Activated B cell treated with CpG ODN at 0.5 μM for 24 hours (primary cell): ENCODE results near the gene CCL25. TPM values are rescaled to one million over a fixed set of nuclear protein-coding genes. Genes with fewer than 3 reads are reported as not detected.

ENCODE experiments used
- ATAC-seq: fragments of 200-7000 bp; cut with Tn5 transposase; one replicate; pipeline ENCODE4 v1.10.0; 2021; ENCODE audit warnings: low read depth, mild to moderate bottlenecking, moderate library complexity
- CTCF ChIA-PET: fragments of 350-600 bp; sonication (Branson Sonifier 250); formaldehyde crosslinking; loops from one replicate; lab custom pipeline; 2021; ENCODE audit warnings: antibody characterized with exemption; lab: Charles Lee
- POLR2A ChIA-PET: fragments of 350-600 bp; sonication (Branson Sonifier 250); formaldehyde crosslinking; loops from one replicate; lab custom pipeline; 2021; ENCODE audit warnings: antibody characterized with exemption; lab: Charles Lee
- DNase-seq: peaks from one replicate; pipeline ENCODE4 v3.0.0; 2022
- H3K27ac Mint-ChIP-seq: one replicate; pipeline ENCODE4 v1.8.0; 2020; ENCODE audit warnings: mixed read lengths
- H3K27me3 Mint-ChIP-seq: one replicate; pipeline ENCODE4 v1.8.0; 2021; ENCODE audit warnings: mixed read lengths
- H3K36me3 Mint-ChIP-seq: one replicate; pipeline ENCODE4 v1.8.0; 2021; ENCODE audit warnings: low read depth, mixed read lengths
- H3K4me1 Mint-ChIP-seq: one replicate; pipeline ENCODE4 v1.8.0; 2021; ENCODE audit warnings: mixed read lengths
- H3K4me3 Mint-ChIP-seq: one replicate; pipeline ENCODE4 v1.8.0; 2020; ENCODE audit warnings: mild to moderate bottlenecking, mixed read lengths
- H3K9me3 Mint-ChIP-seq: one replicate; pipeline ENCODE4 v1.8.0; 2020; ENCODE audit warnings: mixed read lengths
- CTCF ChIP-seq: fragments of 200-600 bp; IDR thresholded peaks from one replicate; pipeline ENCODE4 v1.8.0; 2022; ENCODE audit warnings: antibody characterized with exemption, mild to moderate bottlenecking
- intact Hi-C: fragments of 100-400 bp; cut with micrococcal nuclease; formaldehyde crosslinking; loops from one replicate; pipeline ENCODE4 v1.15.1; 2024
- total RNA-seq: library from RNA; stranded (reverse); gene quantifications from 2 replicates; pipeline ENCODE4 v1.2.3, GENCODE V29; 2022

The CCL25 gene
- total RNA-seq, 1 donor from 2014 or later = not detected

- no peak for DNase-seq
- Mint-ChIP-seq H3K4me1 (no peaks in the 10 kb centered on the region), H3K4me3 (no peak overlapping the region), H3K27ac (no peak overlapping the region), H3K9me3 (no peaks in the 10 kb centered on the region), H3K27me3 (peaks cover 4% of the 10 kb centered on the region), H3K36me3 (no peaks in the 10 kb centered on the region)
- ChIA-PET CTCF (no interaction called here), POLR2A (no interaction called here)
- intact Hi-C loops = no loop called here
- ATAC-seq = no peak
- TF ChIP-seq CTCF = no peak
Observed at GRCh38 chr19:8079988-8080387, 27.4 kb downstream of the CCL25 start.

- intact Hi-C loops = no loop called here
- ChIA-PET CTCF (no interaction called here), POLR2A (no interaction called here)
- no peak for DNase-seq
- Mint-ChIP-seq H3K9me3 (no peaks in the 10 kb centered on the region), H3K4me1 (no peaks in the 10 kb centered on the region), H3K27me3 (peaks cover 3% of the 10 kb centered on the region), H3K27ac (no peak overlapping the region), H3K4me3 (no peak overlapping the region), H3K36me3 (no peaks in the 10 kb centered on the region)
- TF ChIP-seq CTCF = no peak
- ATAC-seq = no peak
Observed at GRCh38 chr19:8080832-8081231, 28.3 kb downstream of the CCL25 start.

GRCh38 chr19:8081569-8082550 is 29.3 kb downstream of the CCL25 start:
- intact Hi-C loops = no loop called here
- ATAC-seq (no peak), DNase-seq (no peak)
- Mint-ChIP-seq H3K4me1 (no peaks in the 10 kb centered on the region), H3K27ac (no peak overlapping the region), H3K27me3 (peaks cover 3% of the 10 kb centered on the region), H3K9me3 (no peaks in the 10 kb centered on the region), H3K36me3 (no peaks in the 10 kb centered on the region), H3K4me3 (no peak overlapping the region)
- CTCF ChIA-PET = no interaction called here
- POLR2A ChIA-PET = no interaction called here
- TF ChIP-seq CTCF = no peak

GRCh38 chr19:8083141-8083540 is 30.6 kb downstream of the CCL25 start:
- no peaks in the 10 kb centered on the region for H3K9me3 Mint-ChIP-seq
- no peak overlapping the region for H3K4me3 Mint-ChIP-seq
- CTCF ChIA-PET = no interaction called here
- intact Hi-C loops = no loop called here
- ATAC-seq (no peak), DNase-seq (no peak)
- no peaks in the 10 kb centered on the region for H3K4me1 Mint-ChIP-seq
- no peak overlapping the region for H3K27ac Mint-ChIP-seq
- H3K36me3 Mint-ChIP-seq = no peaks in the 10 kb centered on the region
- POLR2A ChIA-PET = no interaction called here
- TF ChIP-seq CTCF = no peak
- H3K27me3 Mint-ChIP-seq = peaks cover 3% of the 10 kb centered on the region

- CTCF ChIA-PET = no interaction called here
Observed at GRCh38 chr19:8084152-8084551, 31.6 kb downstream of the CCL25 start.

More at GRCh38 chr19:8084152-8084551, 31.6 kb downstream of the CCL25 start:
- no peak for TF ChIP-seq CTCF
- Mint-ChIP-seq H3K4me1 (no peaks in the 10 kb centered on the region), H3K27ac (no peak overlapping the region), H3K27me3 (peaks cover 3% of the 10 kb centered on the region), H3K9me3 (no peaks in the 10 kb centered on the region), H3K36me3 (no peaks in the 10 kb centered on the region), H3K4me3 (no peak overlapping the region)
- no peak for ATAC-seq
- intact Hi-C loops = no loop called here
- POLR2A ChIA-PET = no interaction called here
- DNase-seq = no peak
